H9 (cell line): Measurements from ENCODE around the gene SETBP1. TPM values are rescaled to one million over a fixed set of nuclear protein-coding genes. Genes with fewer than 3 reads are reported as not detected.

Experiments
- DNase-seq: peaks from one replicate; pipeline ENCODE4 v3.0.0-alpha.2; 2017
- H2AFZ ChIP-seq: one replicate; pipeline ENCODE4 v1.6.1; 2013; ENCODE audit warnings: mild to moderate bottlenecking, low read length, control low read depth, moderate library complexity
- H2AK5ac ChIP-seq: 2 replicates; pipeline ENCODE4 v1.6.1; 2013; ENCODE audit warnings: low read length, control low read depth, mixed read lengths; ENCODE audit not compliant: insufficient read length
- H2BK120ac ChIP-seq: one replicate; pipeline ENCODE4 v1.6.1; 2013; ENCODE audit warnings: low read depth, mild to moderate bottlenecking, low read length, control low read depth, inconsistent platforms; ENCODE audit not compliant: poor library complexity, severe bottlenecking
- H2BK12ac ChIP-seq: 2 replicates; pipeline ENCODE4 v1.6.1; 2013; ENCODE audit warnings: low read length, control low read depth, mixed read lengths, low read depth; ENCODE audit not compliant: insufficient read length
- H2BK15ac ChIP-seq: 2 replicates; pipeline ENCODE4 v1.6.1; 2013; ENCODE audit warnings: low read depth, low read length, control low read depth
- H2BK20ac ChIP-seq: one replicate; pipeline ENCODE4 v1.6.1; 2013; ENCODE audit warnings: low read depth, mild to moderate bottlenecking, low read length, control low read depth, inconsistent platforms; ENCODE audit not compliant: poor library complexity, severe bottlenecking
- H2BK5ac ChIP-seq: 2 replicates; pipeline ENCODE4 v1.6.1; 2013; ENCODE audit warnings: low read length, control low read depth, mixed read lengths; ENCODE audit not compliant: insufficient read length
- H3K14ac ChIP-seq: 2 replicates; pipeline ENCODE4 v1.6.1; 2013; ENCODE audit warnings: low read length, control low read depth; ENCODE audit not compliant: insufficient read depth
- H3K18ac ChIP-seq: 2 replicates; pipeline ENCODE4 v1.6.1; 2013; ENCODE audit warnings: low read depth, mild to moderate bottlenecking, mixed read lengths, low read length, control low read depth; ENCODE audit not compliant: insufficient read length
- H3K23ac ChIP-seq: 2 replicates; pipeline ENCODE4 v1.6.1; 2013; ENCODE audit warnings: low read length, control low read depth, mixed read lengths, low read depth; ENCODE audit not compliant: insufficient read length
- H3K23me2 ChIP-seq: 2 replicates; pipeline ENCODE4 v1.6.1; 2013; ENCODE audit warnings: low read depth, mild to moderate bottlenecking, mixed read lengths, low read length, control low read depth; ENCODE audit not compliant: insufficient read length, poor library complexity, severe bottlenecking
- H3K27ac ChIP-seq: 2 replicates; pipeline ENCODE4 v1.5.1; 2013; ENCODE audit warnings: low read length, control low read depth, mixed read lengths, low read depth; ENCODE audit not compliant: insufficient read length
- H3K27me3 ChIP-seq: 2 replicates; pipeline ENCODE4 v1.6.1; 2013; ENCODE audit warnings: low read length, control low read depth, inconsistent platforms; ENCODE audit not compliant: insufficient read depth
- H3K4ac ChIP-seq: 2 replicates; pipeline ENCODE4 v1.6.1; 2013; ENCODE audit warnings: low read depth, mild to moderate bottlenecking, control low read depth, inconsistent platforms, low read length, moderate library complexity
- H3K4me1 ChIP-seq: 2 replicates; pipeline ENCODE4 v1.6.1; 2013; ENCODE audit warnings: low read length, control low read depth, inconsistent platforms; ENCODE audit not compliant: insufficient read depth
- H3K4me2 ChIP-seq: 2 replicates; pipeline ENCODE4 v1.6.1; 2013; ENCODE audit warnings: low read length, control low read depth, mixed read lengths; ENCODE audit not compliant: insufficient read length, insufficient read depth
- H3K56ac ChIP-seq: 2 replicates; pipeline ENCODE4 v1.6.1; 2013; ENCODE audit warnings: low read depth, mild to moderate bottlenecking, mixed read lengths, low read length, control low read depth; ENCODE audit not compliant: insufficient read length
- H3K79me1 ChIP-seq: 2 replicates; pipeline ENCODE4 v1.6.1; 2013; ENCODE audit warnings: low read depth, mild to moderate bottlenecking, moderate library complexity, low read length, control low read depth, inconsistent platforms; ENCODE audit not compliant: insufficient read depth, poor library complexity, severe bottlenecking
- H3K79me2 ChIP-seq: 2 replicates; pipeline ENCODE4 v1.6.1; 2013; ENCODE audit warnings: low read length, control low read depth, inconsistent platforms; ENCODE audit not compliant: insufficient read depth
- H3K9ac ChIP-seq: 2 replicates; pipeline ENCODE4 v1.6.1; 2013; ENCODE audit warnings: low read length, control low read depth, mixed read lengths; ENCODE audit not compliant: insufficient read length; ENCODE audit errors: extremely low read depth
- H3K9me3 ChIP-seq: one replicate; pipeline ENCODE4 v1.6.1; 2013; ENCODE audit warnings: low read depth, low read length, inconsistent platforms; ENCODE audit not compliant: control insufficient read depth
- H3T11ph ChIP-seq: one replicate; pipeline ENCODE4 v1.6.1; 2013; ENCODE audit warnings: mild to moderate bottlenecking, low read length, control low read depth, inconsistent platforms
- H4K20me1 ChIP-seq: one replicate; pipeline ENCODE4 v1.6.1; 2013; ENCODE audit not compliant: control insufficient read depth, insufficient read length, insufficient read depth
- H4K5ac ChIP-seq: 2 replicates; pipeline ENCODE4 v1.6.1; 2013; ENCODE audit warnings: low read depth, mild to moderate bottlenecking, mixed read lengths, low read length, control low read depth; ENCODE audit not compliant: insufficient read length
- H4K8ac ChIP-seq: replicated peaks from 2 replicates; pipeline ENCODE4 v1.6.1; 2013; ENCODE audit warnings: low read length, control low read depth, mixed read lengths, low read depth; ENCODE audit not compliant: insufficient read length
- H4K91ac ChIP-seq: 2 replicates; pipeline ENCODE4 v1.6.1; 2013; ENCODE audit warnings: low read depth, mild to moderate bottlenecking, moderate library complexity, mixed read lengths, low read length, control low read depth; ENCODE audit not compliant: insufficient read length
- H3K27ac Mint-ChIP-seq, 3 experiments: 2 replicates in 2 of 3; 3 replicates in 1 of 3; pipeline ENCODE4 v1.8.0; 2020 to 2021; ENCODE audit warnings: mixed read lengths in 3 of 3, mild to moderate bottlenecking in 1 of 3, moderate library complexity in 1 of 3
- H3K27me3 Mint-ChIP-seq: 2 replicates; pipeline ENCODE4 v1.8.0; 2021; ENCODE audit warnings: low read depth, mild to moderate bottlenecking, moderate library complexity, mixed read lengths
- H3K36me3 Mint-ChIP-seq, 3 experiments: 2 replicates in 2 of 3; 3 replicates in 1 of 3; pipeline ENCODE4 v1.8.0; 2020 to 2021; ENCODE audit warnings: low read depth in 3 of 3, mixed read lengths in 3 of 3; ENCODE audit not compliant: insufficient read depth in 1 of 3
- H3K4me1 Mint-ChIP-seq, 2 experiments: 2 replicates each; pipeline ENCODE4 v1.8.0; 2020; ENCODE audit warnings: mixed read lengths in 2 of 2
- H3K4me3 Mint-ChIP-seq, 2 experiments: 2 replicates in 1 of 2; 3 replicates in 1 of 2; pipeline ENCODE4 v1.8.0; 2020 to 2021; ENCODE audit warnings: mild to moderate bottlenecking in 2 of 2, mixed read lengths in 2 of 2, moderate library complexity in 1 of 2
- H3K9me3 Mint-ChIP-seq, 2 experiments: 2 replicates in 1 of 2; 3 replicates in 1 of 2; pipeline ENCODE4 v1.8.0; 2020; ENCODE audit warnings: mild to moderate bottlenecking in 2 of 2, mixed read lengths in 2 of 2, moderate library complexity in 1 of 2
- WGBS: extraction: QIAGEN DNeasy Blood & Tissue Kit; methylation state at CpG from one replicate; pipeline ENCODE4 v1.1.7; 2013; ENCODE audit warnings: missing lambda C conversion rate, low lambda C conversion rate, mixed read lengths; ENCODE audit not compliant: insufficient read length; ENCODE audit errors: extremely low coverage; 5-methylcytosine and 5-hydroxymethylcytosine counted together
- total RNA-seq: library from RNA; stranded (reverse); gene quantifications from 2 replicates; pipeline ENCODE4 v1.2.1, GENCODE V29; 2021
- TF ChIP-seq, protein P1 (sequence below): fragments of 200-600 bp; sonication (generic); conservative IDR thresholded peaks from 3 replicates; pipeline ENCODE4 v1.8.0; 2021; ENCODE audit warnings: antibody characterized with exemption, mild to moderate bottlenecking

Gene SETBP1
- total RNA-seq, 1 experiment from 2014 or later: 4.6 TPM

DNA sequence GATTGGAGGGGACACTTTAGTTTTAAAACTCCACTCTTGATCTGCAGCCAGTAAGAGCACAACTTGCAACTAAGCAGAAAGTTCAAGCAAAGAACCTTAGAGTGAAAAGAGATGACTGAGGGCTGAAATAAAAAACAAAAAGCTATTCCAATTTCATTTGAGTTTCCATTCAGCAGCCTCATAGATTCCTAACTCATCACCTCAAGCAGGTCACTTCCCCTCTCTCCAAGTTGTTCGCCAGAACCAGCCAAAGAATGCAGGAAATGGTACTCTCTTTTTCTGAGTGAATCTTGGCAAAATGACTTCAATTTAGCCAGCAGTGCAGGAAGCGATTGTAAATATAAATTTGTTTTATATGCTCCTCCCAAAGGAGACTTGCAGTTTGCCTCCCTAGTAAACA, 213.3 kb downstream of the SETBP1 start:
- no CpG with 5 or more reads among the region's 2 CpGs for WGBS

More for the DNA sequence above, 213.3 kb downstream of the SETBP1 start:
- H3K36me3 Mint-ChIP-seq: peaks cover 6 to 16% (median 9%) of the 10 kb centered on the region in 3 experiments
- H2AFZ ChIP-seq: no peak overlapping the region
- H2BK120ac ChIP-seq: no peak overlapping the region
- no peak overlapping the region for H3T11ph ChIP-seq
- H4K20me1 ChIP-seq: no peaks in the 10 kb centered on the region
- H3K23me2 ChIP-seq: no peaks in the 10 kb centered on the region
- H3K4me1 ChIP-seq: no peaks in the 10 kb centered on the region; the same call in 1 of the 2 replicates
- TF ChIP-seq, protein P1, sequence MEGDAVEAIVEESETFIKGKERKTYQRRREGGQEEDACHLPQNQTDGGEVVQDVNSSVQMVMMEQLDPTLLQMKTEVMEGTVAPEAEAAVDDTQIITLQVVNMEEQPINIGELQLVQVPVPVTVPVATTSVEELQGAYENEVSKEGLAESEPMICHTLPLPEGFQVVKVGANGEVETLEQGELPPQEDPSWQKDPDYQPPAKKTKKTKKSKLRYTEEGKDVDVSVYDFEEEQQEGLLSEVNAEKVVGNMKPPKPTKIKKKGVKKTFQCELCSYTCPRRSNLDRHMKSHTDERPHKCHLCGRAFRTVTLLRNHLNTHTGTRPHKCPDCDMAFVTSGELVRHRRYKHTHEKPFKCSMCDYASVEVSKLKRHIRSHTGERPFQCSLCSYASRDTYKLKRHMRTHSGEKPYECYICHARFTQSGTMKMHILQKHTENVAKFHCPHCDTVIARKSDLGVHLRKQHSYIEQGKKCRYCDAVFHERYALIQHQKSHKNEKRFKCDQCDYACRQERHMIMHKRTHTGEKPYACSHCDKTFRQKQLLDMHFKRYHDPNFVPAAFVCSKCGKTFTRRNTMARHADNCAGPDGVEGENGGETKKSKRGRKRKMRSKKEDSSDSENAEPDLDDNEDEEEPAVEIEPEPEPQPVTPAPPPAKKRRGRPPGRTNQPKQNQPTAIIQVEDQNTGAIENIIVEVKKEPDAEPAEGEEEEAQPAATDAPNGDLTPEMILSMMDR: no peak
- peaks cover 11 to 17% of the 10 kb centered on the region in 2 experiments for H3K9me3 Mint-ChIP-seq
- no peak overlapping the region for H4K8ac ChIP-seq
- H3K9ac ChIP-seq: no peak overlapping the region
- no peaks in the 10 kb centered on the region for H3K27me3 Mint-ChIP-seq
- H2BK5ac ChIP-seq: no peak overlapping the region
- H3K27me3 ChIP-seq: no peaks in the 10 kb centered on the region
- no peak overlapping the region for H4K91ac ChIP-seq
- H3K4ac ChIP-seq: no peak overlapping the region
- H3K79me2 ChIP-seq: no peaks in the 10 kb centered on the region
- no peak overlapping the region for H3K4me3 Mint-ChIP-seq
- H3K4me2 ChIP-seq: no peak overlapping the region
- no peak overlapping the region for H2BK20ac ChIP-seq
- no peaks in the 10 kb centered on the region for H3K79me1 ChIP-seq
- no peak overlapping the region for H4K5ac ChIP-seq
- no peak for DNase-seq
- peaks cover 9 to 18% of the 10 kb centered on the region in 2 experiments for H3K4me1 Mint-ChIP-seq
- H3K14ac ChIP-seq: no peak overlapping the region
- H3K9me3 ChIP-seq: no peaks in the 10 kb centered on the region
- H2BK12ac ChIP-seq: no peak overlapping the region
- no peak overlapping the region for H2BK15ac ChIP-seq
- H3K18ac ChIP-seq: no peak overlapping the region
- no peak overlapping the region for H3K23ac ChIP-seq
- no peak overlapping the region for H3K27ac ChIP-seq
- no peak overlapping the region for H3K27ac Mint-ChIP-seq
- H2AK5ac ChIP-seq: no peak overlapping the region
- no peak overlapping the region for H3K56ac ChIP-seq
